Esophagus (tissue), 2 donors: Measurements from ENCODE around the gene CCDC110. TPM values are rescaled to one million over a fixed set of nuclear protein-coding genes. Genes with fewer than 3 reads are reported as not detected.

Experiments used
- H3K27ac ChIP-seq, 2 donors: one replicate each; pipeline ENCODE4 v1.5.1; 2013; ENCODE audit warnings: low read depth in 2 of 2, mild to moderate bottlenecking in 2 of 2, inconsistent platforms in 1 of 2, low read length in 1 of 2, moderate library complexity in 1 of 2
- H3K27me3 ChIP-seq, 2 donors: one replicate each; pipeline ENCODE4 v1.6.1; 2013; ENCODE audit warnings: low read length in 2 of 2, control low read depth in 1 of 2, mild to moderate bottlenecking in 1 of 2; ENCODE audit not compliant: insufficient read depth in 2 of 2, control insufficient read depth in 1 of 2
- H3K36me3 ChIP-seq, 2 donors: one replicate each; pipeline ENCODE4 v1.6.1; 2013; ENCODE audit warnings: low read length in 1 of 2; ENCODE audit not compliant: control insufficient read depth in 2 of 2, insufficient read depth in 2 of 2
- H3K4me1 ChIP-seq, 2 donors: one replicate each; pipeline ENCODE4 v1.6.1; 2013; ENCODE audit warnings: low read length in 1 of 2; ENCODE audit not compliant: control insufficient read depth in 2 of 2, insufficient read depth in 2 of 2
- H3K4me3 ChIP-seq, 2 donors: one replicate each; pipeline ENCODE4 v1.5.1; 2013; ENCODE audit warnings: low read length in 2 of 2, mild to moderate bottlenecking in 2 of 2, low read depth in 1 of 2, moderate library complexity in 1 of 2
- H3K9me3 ChIP-seq, 2 donors: one replicate each; pipeline ENCODE4 v1.6.1; 2013; ENCODE audit warnings: mild to moderate bottlenecking in 2 of 2, low read depth in 1 of 2, low read length in 1 of 2, moderate library complexity in 1 of 2; ENCODE audit not compliant: control insufficient read depth in 2 of 2, insufficient read depth in 1 of 2
- WGBS, 2 donors: extraction: QIAGEN DNeasy Blood & Tissue Kit; methylation state at CpG; one replicate each; pipeline ENCODE4 v1.1.7; 2013; 5-methylcytosine and 5-hydroxymethylcytosine counted together
- polyA plus RNA-seq, 2 donors: library from polyadenylated mRNA; stranded (reverse); fragments of 200-250 nt; gene quantifications; one replicate each; pipeline ENCODE4 v1.2.3, GENCODE V29; 2013
- donor health status: healthy with polysubstance abuse.
- donor health status: Bipolar disorder and iron deficiency.

The CCDC110 gene
- polyA plus RNA-seq, 2 donors = 0.39 to 0.46 TPM

DNA sequence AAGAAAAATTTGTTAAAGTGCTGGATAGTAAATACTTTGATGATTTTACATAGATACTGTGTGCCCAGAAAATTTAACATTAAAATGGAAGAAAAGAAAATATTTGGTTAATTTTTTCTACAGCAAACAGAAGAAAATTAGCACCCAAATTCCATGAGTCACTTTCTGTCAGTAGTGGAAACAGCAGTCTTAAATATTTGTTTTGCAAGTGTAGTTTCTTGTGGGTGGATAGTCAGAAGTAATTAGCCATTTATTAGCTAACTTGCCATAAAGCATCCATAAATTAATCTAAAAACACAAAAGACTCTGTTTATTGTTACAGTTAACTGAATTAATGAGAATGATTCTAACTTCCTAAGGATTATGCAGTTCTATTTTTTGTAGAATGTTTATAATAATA is 36.1 kb downstream of the CCDC110 start:
- Histone ChIP-seq H3K36me3 (no peaks in the 10 kb centered on the region), H3K9me3 (no peaks in the 10 kb centered on the region), H3K27ac (no peak overlapping the region), H3K4me3 (no peak overlapping the region), H3K4me1 (no peaks in the 10 kb centered on the region), H3K27me3 (no peaks in the 10 kb centered on the region)

GRCh38 chr4:185429660-185430059 is 41.9 kb downstream of the CCDC110 start:
- H3K27ac ChIP-seq = no peak overlapping the region
- H3K9me3 ChIP-seq = no peaks in the 10 kb centered on the region
- no peaks in the 10 kb centered on the region for H3K36me3 ChIP-seq
- WGBS, 2 donors = 61 to 74% methylated on average over 5 of the region's 5 CpGs
- H3K4me3 ChIP-seq = no peak overlapping the region
- H3K27me3 ChIP-seq = no peaks in the 10 kb centered on the region
- peaks cover 0 to 4% of the 10 kb centered on the region in 2 donors for H3K4me1 ChIP-seq

GRCh38 chr4:185426960-185427688 is 44.4 kb downstream of the CCDC110 start:
- no peaks in the 10 kb centered on the region for H3K27me3 ChIP-seq
- H3K4me3 ChIP-seq = no peak overlapping the region
- H3K4me1 ChIP-seq = peaks cover 0 to 4% of the 10 kb centered on the region in 2 donors
- no peaks in the 10 kb centered on the region for H3K9me3 ChIP-seq
- H3K27ac ChIP-seq = no peak overlapping the region
- WGBS, 2 donors = 90% methylated on average over 22 of the region's 22 CpGs
- no peaks in the 10 kb centered on the region for H3K36me3 ChIP-seq

DNA sequence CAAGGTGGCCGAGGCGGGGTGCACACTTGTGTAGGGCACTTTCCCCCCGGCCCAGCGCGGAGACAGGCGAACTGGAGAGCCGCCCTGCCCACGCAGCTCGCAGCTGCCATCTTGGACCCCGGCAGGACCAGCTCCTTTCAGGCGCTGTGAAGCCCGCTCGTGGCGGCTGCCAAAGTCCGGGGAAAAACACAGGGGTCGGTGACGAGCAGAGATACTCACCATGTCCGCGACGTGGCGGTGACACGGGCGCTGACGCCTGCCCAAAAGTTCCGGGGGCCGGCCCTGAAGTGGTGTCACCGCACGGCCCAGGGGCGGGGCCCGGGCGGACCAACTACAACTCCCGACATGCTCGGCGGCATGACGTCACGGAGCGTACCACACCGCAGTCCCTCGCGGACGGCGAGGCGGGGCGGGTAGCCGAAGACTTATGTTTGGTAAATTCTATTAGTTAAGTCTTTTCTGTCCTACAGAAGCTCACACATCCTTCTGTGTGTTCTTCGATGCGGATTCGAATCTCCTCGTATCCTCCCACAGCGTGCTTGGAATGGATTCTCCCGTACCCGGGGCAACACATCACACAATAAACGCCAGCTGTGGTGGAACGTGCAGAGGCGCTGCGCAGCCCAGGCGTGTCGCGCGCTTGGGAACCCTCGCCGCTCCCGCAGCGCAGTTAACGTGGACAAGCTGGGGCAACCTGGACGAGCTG is 45.7 kb downstream of the CCDC110 start, which contains the start of gene UFSP2:
Gene UFSP2 (minus strand): TSS at position 318 of the 706 bp plus-strand sequence. CDS start 96 bp downstream, at position 222.
- Histone ChIP-seq H3K9me3 (no peaks in the 10 kb centered on the region), H3K4me1 (peaks cover 0 to 4% of the 10 kb centered on the region in 2 donors), H3K27me3 (no peaks in the 10 kb centered on the region), H3K4me3 (peak within 1 kb of the TSS; percentile 78 to 97), H3K27ac (peak within 1 kb of the TSS; percentile 88 to 96), H3K36me3 (no peaks in the 10 kb centered on the region)
- 0% methylated on average over 53 to 66 of the region's 66 CpGs for WGBS, 2 donors

GRCh38 chr4:185424905-185425646 is 46.5 kb downstream of the CCDC110 start:
- Histone ChIP-seq H3K9me3 (no peaks in the 10 kb centered on the region), H3K27me3 (no peaks in the 10 kb centered on the region), H3K4me1 (peaks cover 0 to 4% of the 10 kb centered on the region in 2 donors), H3K27ac (peak overlapping the region; percentile 88 to 96), H3K36me3 (no peaks in the 10 kb centered on the region), H3K4me3 (peak overlapping the region; percentile 78 to 97)
- 14 to 17% methylated on average over 13 of the region's 13 CpGs for WGBS, 2 donors

- Histone ChIP-seq H3K4me3 (no peak overlapping the region), H3K4me1 (peaks cover 0 to 4% of the 10 kb centered on the region in 2 donors), H3K27ac (no peak overlapping the region), H3K9me3 (no peaks in the 10 kb centered on the region), H3K36me3 (peaks cover 4% of the 10 kb centered on the region in 2 donors), H3K27me3 (no peaks in the 10 kb centered on the region)
- WGBS, 2 donors = 38 to 67% methylated on average over 2 of the region's 2 CpGs
Measured at GRCh38 chr4:185421366-185422124, 50.0 kb downstream of the CCDC110 start.

DNA sequence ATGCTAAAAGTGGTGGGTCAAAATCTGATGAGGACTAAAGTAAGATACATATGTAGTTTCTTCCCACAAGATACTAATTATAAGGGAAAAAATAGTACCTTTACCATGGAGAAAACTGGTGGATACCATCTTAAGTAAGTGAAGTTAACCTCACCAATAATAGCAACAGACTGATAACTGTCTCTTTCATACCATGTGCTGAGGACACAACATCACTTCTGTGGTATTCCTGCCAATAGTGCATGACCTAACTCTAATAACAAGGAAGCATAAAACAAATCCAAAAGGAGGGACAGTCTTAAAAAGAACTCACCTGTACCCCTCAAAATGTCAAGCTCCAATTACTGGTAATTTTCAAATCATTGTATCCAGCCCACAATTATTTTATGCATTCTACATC is 54.6 kb downstream of the CCDC110 start:
- Histone ChIP-seq H3K27ac (no peak overlapping the region), H3K9me3 (no peaks in the 10 kb centered on the region), H3K4me3 (no peak overlapping the region), H3K36me3 (peaks cover 7 to 11% of the 10 kb centered on the region in 2 donors), H3K4me1 (no peaks in the 10 kb centered on the region), H3K27me3 (no peaks in the 10 kb centered on the region)

- Histone ChIP-seq H3K4me1 (no peaks in the 10 kb centered on the region), H3K4me3 (no peak overlapping the region), H3K27me3 (no peaks in the 10 kb centered on the region), H3K9me3 (no peaks in the 10 kb centered on the region), H3K27ac (peak overlapping the region in 1 of 2 donors; percentile 21), H3K36me3 (peaks cover 4 to 9% of the 10 kb centered on the region in 2 donors)
- 85 to 90% methylated on average over 5 of the region's 5 CpGs for WGBS, 2 donors
Measured at GRCh38 chr4:185412412-185412811, 59.1 kb downstream of the CCDC110 start.

DNA sequence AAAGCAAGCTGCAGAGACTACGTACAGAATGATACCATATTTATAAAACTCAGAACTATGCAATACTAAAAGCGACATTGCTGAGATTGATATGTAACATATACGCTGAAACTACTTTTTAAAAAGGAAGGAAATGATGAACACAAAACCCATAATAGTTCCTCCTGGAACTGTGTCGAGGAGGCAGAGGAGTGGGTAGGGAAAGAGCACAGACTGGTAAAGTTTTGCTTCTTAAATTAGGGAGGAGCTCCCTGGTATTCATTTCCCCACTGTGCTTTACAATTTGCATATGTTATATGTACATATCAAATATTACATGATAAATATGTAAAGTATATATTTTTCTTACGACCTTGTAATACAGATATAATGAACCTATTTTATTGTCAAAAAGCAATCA is 59.7 kb downstream of the CCDC110 start:
- no peaks in the 10 kb centered on the region for H3K9me3 ChIP-seq
- no peaks in the 10 kb centered on the region for H3K27me3 ChIP-seq
- H3K36me3 ChIP-seq = peaks cover 3 to 6% of the 10 kb centered on the region in 2 donors
- no peak overlapping the region for H3K4me3 ChIP-seq
- no peaks in the 10 kb centered on the region for H3K4me1 ChIP-seq
- WGBS, 2 donors = 82 to 87% methylated on average over 5 of the region's 5 CpGs
- H3K27ac ChIP-seq = no peak overlapping the region
